AG08396 (cell line): ENCODE measurements around the gene JADE2.
A peak's percentile ranks its signal among the peaks of the same experiment; 100 is the strongest.

Experiments
- DNase-seq: peaks from one replicate; pipeline ENCODE4 v3.0.0; 2012; ENCODE audit warnings: low spot score, mixed read lengths

The JADE2 gene

DNA sequence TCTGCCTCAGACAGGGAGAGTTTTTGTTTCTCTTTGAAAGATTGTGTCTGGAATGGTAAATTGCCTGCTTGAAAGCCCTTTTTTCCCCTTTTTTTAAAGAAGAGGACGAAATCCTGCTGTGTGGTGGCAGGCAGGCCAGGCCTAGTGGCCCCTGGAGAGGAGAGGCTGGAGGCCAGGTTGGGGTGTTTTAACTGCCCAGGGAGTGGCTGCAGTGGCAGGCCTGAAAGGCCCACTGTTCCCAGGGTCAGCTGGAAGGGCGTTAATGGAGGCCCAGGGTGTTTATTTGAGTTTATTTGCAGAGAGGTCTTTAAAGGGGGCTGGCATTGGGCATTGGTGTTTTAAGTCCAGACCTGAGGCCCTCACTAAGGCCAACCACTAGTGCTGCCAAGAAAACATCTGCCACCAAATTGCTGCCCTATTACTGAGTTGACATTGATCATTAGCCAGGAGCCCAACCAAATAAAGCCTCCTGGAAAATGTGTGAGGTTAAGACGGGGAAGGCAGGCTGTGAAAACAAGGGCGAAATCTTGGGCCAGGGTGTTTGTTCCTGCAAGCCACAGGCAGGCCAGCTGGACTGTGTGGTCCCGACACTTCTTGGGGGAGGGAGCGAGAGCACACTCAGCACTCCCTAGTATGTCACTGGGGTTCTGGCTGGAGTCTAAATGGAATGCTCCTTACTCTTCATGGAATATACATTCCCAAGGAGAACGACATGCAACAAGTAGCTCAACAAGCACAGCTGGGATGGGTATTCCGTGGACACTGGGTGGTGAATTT lies 5.0 kb downstream of the JADE2 start:
- DNase-seq, result peak; percentile 67

DNA sequence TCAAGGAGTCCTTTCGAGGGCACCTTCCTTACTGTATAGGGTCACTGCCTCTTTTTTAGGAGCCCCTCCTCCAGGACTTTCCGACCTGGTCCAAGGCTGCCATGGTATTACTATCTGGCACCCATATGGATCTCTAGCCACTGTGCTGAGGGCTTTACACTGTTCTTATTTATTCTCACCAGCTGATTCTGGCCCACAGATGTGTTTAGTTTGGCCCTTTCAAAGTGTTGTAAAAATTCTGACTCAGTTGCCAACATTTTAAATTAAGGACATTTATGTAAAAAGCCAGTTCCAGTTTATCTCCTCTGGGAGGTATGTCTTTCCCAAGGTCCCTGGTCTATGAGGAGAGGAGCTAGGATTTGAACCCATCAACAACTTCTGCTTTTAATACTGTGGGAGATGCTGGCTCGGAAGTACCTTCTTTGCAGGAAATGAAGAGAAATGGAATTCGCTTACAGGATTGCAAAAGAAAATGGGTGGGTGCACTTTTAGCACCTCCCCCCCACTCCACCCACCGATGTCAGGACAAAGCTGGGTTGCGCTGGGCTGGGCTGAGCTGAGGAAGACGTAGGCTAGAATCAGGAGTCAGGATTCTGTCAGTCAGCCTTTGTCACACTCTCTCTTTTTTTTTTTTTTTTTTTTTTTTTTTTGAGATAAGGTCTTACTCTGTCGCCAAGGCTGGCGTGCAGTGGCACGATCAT lies 7.8 kb downstream of the JADE2 start:
- no peak for DNase-seq

DNA sequence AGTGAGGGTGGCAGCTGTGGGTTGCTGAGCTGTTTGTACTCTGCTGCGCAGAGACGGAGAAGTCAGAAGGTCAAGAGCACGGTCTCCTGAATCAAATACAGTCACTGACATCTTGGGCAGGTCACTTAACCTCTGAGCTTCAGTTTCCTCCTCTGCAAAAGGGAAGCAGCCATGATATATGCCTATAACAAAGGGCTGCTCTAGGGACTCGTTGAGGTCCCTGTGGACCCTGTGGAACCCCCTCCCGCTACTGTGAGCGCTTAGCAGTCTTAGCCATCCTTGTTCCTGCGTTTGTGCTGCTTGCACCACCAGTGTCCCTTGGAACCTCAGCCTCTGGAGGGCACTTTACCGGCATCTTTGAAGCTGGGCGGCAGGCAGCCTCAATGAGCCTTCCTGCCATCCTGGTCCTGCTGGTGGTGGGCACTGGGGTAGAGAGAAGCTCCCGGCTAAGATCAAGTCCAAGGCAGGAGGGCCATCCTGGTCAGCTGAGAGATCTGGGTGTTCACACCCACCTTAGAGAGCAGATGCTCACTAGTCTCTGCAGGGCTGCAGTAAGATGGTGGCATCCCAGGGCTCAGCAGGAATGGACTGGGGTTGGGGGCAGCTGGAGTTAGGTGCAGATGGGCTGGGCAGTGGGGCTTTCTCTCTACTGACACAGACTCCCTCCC lies 8.7 kb downstream of the JADE2 start:
- no peak for DNase-seq

DNA sequence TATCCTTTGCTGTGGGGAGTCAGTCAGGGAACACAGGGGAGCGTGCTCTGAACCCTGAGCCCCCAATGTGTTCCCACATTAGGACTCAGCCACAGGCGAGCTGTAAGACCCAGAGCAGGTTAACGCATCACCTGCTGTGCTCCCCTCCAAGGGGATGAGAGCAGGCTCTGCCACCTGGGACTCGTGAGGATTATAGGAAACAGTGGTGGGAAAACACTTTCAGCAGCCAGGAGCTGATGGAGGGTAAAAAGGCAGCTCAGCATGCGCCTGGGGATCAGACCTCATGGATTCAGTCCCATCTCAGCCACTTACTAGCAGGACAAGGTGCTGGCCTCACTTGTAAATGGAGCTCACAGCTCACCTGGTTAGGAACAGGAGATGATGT lies 9.2 kb downstream of the JADE2 start:
- no peak for DNase-seq

DNA sequence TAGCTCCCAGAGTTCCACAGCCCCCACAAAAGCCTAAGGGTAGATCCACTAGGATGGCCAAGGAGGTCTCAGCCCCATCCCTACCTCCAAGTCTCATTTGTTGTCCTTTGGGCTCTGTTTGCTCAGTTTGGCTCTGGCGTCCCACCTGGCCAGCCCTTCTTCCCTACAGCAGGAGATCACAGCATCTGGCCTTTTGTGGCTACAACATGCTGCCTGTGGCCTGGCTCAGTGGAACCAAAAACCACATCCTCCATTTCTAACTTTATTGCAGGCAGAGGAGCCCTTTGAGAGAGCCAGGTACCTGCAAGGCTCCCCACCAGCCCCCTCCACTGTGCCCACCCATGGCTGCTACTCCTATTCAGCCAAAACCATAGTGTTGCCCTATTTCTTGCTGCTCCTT lies 11.4 kb downstream of the JADE2 start:
- DNase-seq, result no peak

DNA sequence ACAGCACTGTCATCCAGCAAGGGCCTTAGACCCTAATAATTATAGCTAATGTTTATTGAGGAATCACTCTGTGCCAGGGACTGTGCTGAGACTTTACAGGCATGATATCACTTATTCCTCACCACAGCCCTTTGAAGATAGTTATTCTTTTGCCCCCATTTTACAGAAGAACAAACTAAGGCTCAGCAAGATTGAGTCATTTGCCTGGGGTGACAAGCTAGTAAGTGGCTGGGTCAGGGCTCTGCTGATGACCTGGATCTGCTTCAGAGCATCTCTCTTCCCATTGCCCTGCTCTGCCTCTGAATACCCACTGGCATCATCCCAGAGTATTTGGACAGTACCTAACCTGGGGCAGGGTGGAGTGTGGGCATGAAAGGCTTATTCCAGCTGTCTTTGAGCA lies 11.8 kb downstream of the JADE2 start:
- no peak for DNase-seq

DNA sequence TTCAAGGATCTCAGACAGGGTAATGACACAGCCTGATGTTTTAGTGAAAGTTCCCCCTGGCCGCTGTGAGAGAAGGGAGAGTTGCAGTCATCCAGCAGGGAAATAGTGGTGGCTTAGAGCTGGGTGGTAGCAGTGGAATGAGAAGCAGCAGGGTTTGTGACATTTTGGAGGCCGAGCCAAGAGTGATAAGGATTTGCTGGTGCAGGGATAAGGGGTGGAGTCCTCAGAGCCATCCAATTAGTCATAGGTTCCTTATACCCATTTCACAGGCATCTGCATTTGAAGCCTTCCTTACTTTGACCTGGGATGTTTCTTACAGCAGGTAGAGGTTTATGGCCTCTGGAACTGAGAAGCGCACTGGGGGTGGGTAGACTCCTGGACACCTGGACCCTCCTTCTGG lies 12.8 kb downstream of the JADE2 start:
- no peak for DNase-seq

DNA sequence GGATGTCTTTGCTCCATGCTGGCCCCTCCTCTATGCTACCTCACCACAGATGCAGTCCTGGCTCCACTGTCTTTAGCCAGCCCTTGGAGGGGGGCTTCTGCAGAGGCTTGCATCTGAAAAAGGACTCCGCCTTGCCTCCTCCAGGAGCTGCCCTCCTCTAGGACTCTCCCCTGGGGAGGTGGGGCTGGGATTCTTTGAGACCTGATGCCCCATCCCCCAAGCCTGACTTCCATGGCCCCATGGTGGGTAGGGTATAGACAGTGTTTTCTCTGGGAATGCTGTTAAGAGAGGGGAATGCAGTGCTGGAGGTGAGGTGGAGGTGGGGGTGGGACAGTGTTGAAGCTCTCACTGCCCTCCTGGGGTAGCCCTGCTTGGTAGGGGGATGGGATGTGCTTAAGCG lies 14.3 kb downstream of the JADE2 start:
- no peak for DNase-seq

DNA sequence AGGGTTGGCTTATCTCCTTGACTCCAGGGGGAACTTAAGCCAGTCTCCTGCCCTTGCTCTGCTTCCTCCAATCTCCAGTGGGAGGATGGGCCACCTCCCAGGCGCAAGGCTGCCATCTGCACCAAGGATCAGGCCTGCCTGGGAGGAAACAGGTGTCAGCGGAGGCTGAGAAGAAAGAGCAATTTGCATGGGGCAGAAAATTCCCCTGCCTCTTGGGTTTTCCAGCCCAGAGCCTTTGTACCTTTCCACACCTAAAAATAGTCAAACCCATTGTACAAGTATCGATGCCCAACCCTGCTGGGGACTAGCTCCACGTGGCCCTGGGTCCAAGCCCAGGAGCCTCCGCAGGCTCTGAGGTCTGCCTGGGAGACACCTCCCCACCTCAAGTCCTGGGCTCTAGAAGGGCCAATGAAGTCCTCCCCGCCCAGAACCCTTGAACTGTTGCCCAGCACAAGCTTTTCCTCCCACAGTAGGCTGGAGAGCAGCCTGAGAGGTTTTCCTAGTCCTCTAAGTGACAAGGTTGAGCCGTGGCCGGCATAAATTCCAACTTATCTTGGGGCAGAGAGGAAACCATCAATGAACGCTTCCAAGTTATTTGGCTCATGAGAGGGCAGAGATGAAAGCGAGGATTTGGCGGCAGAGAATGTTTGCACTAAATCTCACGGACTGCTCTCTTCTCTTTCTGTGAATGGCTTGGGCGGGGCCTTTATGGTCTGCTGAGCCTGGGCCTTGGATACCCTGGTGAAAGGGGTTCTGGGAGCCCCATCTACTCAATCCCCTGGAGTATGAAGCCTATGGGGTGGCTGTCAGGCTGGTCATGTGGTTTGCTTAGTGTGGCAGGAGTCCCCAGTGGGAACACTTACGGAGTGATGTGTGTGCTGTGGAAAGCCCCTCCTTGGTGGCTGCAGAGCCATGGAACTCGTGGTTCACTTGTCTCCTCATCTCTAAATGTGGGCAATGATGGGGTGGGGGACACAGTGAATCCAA lies 15.6 kb downstream of the JADE2 start:
- no peak for DNase-seq

DNA sequence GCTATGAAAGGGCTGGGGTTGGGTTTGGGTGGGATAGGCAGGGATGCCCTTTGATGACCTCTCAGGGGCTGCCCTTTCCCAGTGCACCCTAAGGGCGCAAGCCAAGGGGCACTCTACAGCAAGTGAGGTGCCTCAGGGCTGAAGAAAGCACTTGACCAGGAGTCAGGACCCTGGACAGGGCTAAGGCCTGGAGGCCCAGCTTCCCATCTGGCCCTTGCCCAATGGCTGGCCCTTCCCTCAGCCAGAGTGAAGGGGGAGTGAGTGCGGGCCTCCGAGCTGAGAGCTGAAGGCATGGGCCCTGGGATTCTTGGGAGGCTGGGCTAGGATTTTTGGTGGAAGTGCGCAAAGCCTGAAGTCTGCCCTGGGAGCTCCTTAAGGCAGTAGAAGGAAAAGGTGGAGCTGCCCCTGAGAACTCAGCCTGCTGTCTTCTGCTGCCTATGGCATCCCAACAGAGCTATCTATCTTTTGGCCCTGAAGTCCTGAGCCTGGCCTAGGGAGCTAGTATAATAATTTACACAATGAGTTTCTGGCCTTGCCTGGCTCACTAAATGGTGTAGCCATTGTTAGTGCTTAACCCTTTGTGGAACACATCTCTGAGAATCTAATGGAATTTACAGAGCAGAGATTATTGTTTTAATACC lies 16.4 kb downstream of the JADE2 start:
- peak; percentile 53 for DNase-seq

DNA sequence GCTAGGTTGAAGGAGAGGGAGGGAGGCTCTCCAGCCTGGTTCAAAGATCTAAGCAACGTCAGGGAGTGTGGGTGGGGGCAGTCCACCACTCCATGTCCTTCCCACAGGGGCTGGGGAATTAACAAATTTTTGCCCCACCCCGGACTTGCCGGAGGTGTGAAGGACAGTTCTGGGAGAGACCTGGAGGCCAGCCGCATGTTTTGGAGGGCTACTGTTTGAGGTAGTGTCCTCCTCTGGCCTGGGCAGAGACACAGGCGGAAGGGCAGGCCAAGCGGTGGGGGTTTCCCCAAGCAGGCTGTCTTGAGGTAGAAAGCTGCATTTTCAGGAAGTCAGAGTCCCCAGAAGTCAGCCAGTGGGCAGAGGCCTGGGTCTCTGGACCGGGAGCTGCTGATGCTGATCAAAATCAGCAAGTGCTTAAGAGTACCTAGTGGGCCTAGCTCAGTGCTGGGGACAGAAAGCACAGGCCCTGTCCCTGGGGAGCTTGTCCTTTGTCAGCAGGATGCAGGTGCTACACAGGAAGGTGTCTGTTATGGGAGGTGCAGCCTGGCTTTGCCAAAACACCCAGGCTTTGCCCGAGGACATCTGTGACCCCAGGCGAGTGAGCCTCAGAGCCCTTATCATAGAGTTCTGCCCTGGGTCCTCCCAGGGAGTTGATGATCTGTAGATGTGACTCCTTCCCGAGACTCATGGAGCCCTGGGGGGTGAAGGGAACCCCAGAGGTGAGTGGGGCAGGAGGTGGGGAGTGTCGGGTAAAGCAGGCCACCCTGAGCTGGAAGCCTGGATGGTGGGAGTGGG lies 18.5 kb downstream of the JADE2 start:
- no peak for DNase-seq

DNA sequence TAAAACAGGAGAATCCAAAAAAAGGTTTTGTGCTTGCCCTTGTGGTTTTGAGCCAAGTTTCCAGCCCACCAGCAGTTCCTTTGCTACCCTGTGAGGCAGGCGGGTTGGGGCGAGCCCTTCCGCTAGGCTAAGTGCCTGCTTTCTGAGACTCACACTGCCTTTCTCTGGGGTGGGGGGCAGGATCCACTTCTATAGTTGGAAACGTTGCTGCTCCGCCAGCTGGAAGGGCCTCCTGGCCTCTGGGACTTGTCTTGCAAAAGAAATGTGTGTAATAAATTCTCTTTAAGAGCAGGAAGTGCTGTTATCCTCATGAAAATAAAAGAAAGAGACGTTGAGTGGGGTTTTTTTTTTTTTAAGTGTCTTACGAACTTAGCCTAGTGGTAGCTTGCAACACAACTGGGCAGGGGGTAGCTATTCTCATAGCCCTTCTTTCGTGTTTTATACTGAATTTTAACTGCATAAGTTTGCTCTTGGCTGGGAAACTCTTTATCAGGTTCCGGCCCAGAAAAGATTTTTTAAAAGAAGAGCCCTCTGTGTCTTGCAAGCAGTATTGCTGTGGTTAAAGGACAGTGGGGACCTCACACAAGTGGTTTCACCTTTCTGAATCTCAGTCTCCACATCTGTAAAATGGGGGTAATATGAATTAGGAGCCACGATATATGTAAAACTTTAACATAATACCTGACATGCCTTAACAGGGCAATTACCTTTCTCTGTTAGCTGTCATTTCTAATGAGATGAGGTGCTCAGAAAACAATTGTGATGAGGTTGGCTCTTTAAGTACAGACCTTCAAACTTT lies 19.8 kb downstream of the JADE2 start:
- DNase-seq, result no peak

DNA sequence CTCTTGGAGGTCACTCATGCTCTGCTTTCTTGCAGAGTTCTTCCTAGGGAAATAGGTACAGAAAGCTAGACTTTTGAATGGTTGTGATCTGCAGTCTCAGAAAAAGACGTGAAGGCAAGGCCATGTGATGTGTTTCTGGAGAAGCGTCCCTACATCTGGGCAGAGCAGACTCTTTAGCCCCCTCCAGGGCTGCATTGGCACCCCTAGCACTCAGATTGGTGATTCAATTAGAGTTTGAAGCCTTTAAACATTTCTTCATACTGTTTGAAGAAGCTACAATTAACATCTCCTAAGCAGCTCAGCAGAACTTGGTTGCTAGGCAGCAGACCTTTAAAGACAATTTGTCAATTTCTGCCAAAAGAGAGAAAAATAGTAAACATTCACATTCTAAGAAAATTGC lies 21.6 kb downstream of the JADE2 start:
- DNase-seq, result no peak

DNA sequence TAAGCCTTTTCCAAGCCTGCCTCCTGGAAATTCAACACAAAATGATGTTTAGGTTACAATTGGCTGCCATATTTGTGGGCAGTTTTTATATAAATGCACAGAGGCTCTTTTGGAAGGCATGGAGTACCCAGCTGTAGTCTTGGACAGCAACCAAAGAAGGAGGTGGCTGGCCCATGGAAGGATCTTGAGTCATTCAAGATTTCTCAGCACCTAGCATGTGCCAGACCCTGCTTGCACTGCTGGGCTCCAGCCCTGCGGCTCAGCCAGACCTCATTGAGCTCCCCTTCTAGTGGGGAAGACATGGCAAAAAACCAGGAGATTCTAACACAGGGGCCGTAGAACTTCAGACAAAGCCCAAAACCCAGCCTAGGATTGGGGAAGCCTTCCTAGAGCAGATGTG lies 22.1 kb downstream of the JADE2 start:
- DNase-seq, result peak; percentile 88

DNA sequence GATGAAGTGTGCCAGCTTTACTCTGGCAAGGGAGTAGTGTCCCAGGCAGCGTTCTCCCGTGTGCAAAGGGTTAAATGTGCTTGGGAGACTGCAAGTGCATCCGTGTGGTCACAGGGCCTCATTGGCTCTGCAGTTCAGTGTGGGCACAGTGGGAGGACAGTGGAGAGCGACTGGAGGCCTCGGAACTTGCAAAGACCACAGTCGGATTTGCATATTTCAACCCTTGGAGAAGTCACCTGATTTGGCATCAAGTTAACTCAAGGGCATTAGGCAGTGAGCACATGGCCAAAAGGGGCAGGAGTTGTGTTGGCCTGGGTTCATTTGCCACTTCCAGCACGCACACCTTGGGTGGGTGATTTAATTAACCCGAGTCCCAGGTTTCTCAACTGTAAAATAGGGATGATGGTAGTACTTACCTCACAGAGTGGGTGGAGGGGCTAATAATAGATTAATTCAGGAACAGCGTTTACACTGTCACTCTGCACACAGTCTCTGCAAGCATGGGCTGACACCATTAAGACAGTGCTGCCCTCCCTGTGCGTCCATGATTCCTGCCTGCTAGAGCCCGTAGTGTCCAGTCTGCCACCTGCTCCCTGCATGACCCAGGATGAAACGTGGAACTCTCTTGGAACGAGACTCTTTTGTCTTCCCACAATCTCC lies 22.7 kb downstream of the JADE2 start:
- DNase-seq, result no peak

DNA sequence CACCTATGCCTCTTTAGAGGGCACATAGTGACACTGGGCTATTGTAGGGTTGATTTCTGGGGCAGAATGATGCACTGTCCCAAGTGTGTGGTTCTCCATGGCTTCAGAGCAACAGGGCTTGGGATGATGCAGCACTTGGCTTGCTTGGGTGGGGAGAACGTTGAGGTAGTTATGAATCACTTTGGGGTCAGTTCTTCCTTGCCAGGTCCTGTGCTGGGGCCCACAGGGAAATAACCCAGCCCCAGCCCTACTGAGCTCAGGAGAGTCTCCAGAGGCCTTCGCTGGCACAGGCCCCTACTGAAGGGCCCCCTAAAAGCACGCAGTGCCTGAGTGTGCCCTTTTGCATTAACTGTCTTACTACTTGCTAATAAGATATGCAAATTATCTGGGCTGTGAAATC lies 24.2 kb downstream of the JADE2 start:
- peak; percentile 36 for DNase-seq

DNA sequence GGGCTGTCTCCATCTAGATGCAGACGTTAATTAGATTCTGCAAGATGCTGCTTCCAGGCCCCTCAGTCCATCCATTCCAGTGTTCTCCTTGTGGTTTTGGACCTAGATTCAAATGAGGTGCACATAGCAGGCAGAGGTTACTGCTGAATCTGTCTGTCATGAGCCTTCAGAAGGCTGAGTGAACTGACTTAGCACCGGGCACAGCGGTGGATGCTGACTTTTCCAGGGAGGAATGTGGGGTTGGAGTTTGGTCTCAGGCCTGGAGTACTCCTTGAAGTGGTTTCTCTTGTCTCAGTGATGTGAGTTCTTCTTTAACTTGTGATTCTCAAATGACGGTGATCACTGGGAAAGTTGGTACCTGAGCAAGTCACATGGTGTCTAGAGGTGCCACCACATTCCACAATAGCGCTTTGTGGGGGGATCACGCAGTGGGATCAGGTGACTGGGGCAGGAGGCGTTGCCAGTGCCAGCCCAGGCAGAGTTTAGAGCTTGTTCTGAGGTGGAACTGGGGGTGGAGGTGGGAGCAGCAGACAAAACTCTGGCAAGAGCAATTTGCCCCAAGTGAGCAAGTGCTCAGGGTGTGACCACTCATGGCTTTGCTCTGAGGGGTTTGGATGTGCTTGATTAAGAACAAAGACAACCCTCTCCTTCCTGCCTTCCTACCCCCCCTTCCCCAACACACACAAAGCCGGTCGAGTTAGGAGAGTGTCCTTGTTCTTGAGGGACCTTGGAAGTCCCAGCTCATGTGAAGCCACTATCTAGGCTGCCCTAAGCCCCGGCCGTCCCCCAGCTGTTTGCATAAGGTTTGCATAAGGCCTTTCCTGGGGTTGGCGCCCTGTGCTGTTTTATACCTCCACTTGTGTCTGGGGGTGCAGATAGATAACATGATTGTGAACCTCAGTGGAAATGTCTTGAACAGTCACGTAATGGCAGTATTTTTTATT lies 25.1 kb downstream of the JADE2 start:
- DNase-seq, result no peak

DNA sequence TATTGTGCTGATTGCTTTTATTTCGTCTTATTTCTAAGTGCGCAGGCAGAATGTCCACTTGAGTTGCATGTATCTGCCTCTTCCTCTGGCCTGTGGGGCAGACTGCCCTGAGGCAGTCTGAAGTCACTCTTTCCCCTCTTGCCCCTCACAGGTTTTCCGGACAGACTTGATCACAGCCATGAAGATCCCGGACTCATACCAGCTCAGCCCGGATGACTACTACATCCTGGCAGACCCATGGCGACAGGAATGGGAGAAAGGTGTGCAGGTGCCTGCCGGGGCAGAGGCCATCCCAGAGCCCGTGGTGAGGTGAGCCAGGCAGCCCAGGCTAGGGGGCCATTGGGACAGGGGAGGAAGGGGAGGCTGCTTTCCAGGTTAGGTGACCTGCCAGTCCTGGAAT lies 26.4 kb downstream of the JADE2 start:
- no peak for DNase-seq
